WTC11 (cell line): ENCODE results near the gene CELF1.

ENCODE experiments used
- CTCF ChIP-seq: fragments of 200-600 bp; IDR thresholded peaks from 2 replicates; pipeline ENCODE4 v1.8.0; 2022; ENCODE audit warnings: antibody characterized with exemption
- SMAD3 ChIP-seq: sonication (generic); formaldehyde crosslinking; IDR thresholded peaks from 2 replicates; pipeline ENCODE4 v1.8.0; 2022; ENCODE audit warnings: missing genetic modification reagents, mild to moderate bottlenecking, borderline replicate concordance
- STAT6 ChIP-seq: sonication (generic); formaldehyde crosslinking; conservative IDR thresholded peaks from 2 replicates; pipeline ENCODE4 v1.8.1; 2023; ENCODE audit warnings: mild to moderate bottlenecking, low read depth, missing genetic modification reagents, moderate library complexity
- TF ChIP-seq, protein P1 (sequence below): sonication (generic); formaldehyde crosslinking; conservative IDR thresholded peaks from 2 replicates; pipeline ENCODE4 v1.8.1; 2022; ENCODE audit warnings: mild to moderate bottlenecking, missing genetic modification reagents
- TF ChIP-seq, protein P2 (sequence below): sonication (generic); formaldehyde crosslinking; IDR thresholded peaks from 2 replicates; pipeline ENCODE4 v1.8.0; 2022; ENCODE audit warnings: mild to moderate bottlenecking, missing genetic modification reagents
- TF ChIP-seq, protein P3 (sequence below): sonication (generic); formaldehyde crosslinking; IDR thresholded peaks from 2 replicates; pipeline ENCODE4 v1.8.1; 2022; ENCODE audit warnings: missing genetic modification reagents, borderline replicate concordance

DNA sequence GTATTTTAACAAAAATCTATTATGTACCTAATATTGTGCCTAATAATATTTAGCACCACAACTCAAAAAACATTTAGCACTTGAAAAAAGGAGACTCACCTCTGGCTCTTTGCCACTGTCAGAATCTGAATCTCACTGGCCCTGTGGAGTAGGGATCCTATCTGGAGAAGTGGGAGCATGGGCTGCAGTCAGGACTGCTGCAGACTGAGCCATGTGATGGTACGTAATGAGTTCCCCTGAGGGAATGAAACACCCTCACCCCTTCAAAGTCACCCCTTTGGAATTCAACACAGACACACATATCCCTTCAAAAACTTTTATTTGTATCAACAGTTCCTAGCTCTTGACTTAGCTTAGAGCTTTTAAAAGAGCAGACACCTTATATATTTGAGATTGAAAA lies 19.0 kb upstream of the CELF1 start:
- no peak for TF ChIP-seq CTCF
- TF ChIP-seq, protein P1, sequence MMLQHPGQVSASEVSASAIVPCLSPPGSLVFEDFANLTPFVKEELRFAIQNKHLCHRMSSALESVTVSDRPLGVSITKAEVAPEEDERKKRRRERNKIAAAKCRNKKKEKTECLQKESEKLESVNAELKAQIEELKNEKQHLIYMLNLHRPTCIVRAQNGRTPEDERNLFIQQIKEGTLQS = no peak
- TF ChIP-seq, protein P2, sequence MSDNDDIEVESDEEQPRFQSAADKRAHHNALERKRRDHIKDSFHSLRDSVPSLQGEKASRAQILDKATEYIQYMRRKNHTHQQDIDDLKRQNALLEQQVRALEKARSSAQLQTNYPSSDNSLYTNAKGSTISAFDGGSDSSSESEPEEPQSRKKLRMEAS (CRISPR knock-in tag) = no peak
- TF ChIP-seq, protein P3, sequence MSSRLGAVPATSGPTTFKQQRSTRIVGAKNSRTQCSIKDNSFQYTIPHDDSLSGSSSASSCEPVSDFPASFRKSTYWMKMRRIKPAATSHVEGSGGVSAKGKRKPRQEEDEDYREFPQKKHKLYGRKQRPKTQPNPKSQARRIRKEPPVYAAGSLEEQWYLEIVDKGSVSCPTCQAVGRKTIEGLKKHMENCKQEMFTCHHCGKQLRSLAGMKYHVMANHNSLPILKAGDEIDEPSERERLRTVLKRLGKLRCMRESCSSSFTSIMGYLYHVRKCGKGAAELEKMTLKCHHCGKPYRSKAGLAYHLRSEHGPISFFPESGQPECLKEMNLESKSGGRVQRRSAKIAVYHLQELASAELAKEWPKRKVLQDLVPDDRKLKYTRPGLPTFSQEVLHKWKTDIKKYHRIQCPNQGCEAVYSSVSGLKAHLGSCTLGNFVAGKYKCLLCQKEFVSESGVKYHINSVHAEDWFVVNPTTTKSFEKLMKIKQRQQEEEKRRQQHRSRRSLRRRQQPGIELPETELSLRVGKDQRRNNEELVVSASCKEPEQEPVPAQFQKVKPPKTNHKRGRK (CRISPR knock-in tag) = no peak
- no peak for TF ChIP-seq STAT6 (CRISPR knock-in tag)
- no peak for TF ChIP-seq SMAD3 (CRISPR knock-in tag)
